ENCODE data around the gene LCN6. TPM values are rescaled to one million over a fixed set of nuclear protein-coding genes. Genes with fewer than 3 reads are reported as not detected.
"Not testable (repeated sequence)": the region's sequence is repeated elsewhere in the genome, so short reads cannot be mapped to it uniquely, and the experiment has no call there.

The LCN6 gene
- total RNA-seq, 6 experiments from 2014 or later: 0.26 to 0.63 TPM; not detected in 4

DNA sequence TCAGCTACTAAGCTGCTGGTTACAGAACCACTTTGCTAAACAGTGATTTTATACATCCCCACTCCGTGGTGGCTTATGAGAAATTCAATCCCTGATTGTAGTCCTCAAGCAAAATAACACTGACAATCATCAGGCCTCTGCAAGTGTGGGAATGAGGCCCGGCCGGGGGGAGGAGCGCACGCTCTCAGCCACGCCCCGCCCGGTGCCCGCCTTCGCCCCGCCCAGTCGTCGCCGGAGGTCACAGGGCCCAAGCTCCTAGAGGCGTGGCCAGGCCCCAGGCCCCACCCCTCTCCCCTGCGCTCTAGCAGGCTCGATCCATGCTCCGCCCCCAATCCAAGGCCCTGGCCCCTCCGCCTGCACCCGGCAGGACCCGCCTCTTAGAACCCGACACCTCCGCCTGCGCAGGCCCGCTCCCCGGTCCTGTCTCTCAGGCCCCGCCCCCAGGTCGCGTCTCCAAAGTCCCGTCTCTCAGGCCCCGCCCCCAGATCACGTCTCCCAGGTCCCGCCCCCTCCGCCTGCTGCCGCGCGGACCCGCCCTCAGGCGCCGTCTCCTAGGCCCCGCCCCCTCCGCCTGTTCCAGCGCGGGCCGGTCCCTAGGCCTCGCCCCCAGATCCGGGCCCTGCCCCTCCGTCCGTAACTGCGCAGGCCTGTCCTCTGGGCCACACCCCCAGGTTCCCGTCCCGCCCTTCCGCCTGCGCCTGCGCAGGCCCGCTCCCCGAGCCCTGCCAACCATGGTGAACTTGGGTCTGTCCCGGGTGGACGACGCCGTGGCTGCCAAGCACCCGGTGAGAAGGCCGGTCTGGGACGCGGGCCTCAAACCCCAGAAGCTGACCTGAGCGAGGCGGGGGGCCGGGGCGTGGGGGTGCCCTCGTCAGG, 42.6 kb upstream of the LCN6 start, which contains the start of gene TMEM141:
Gene TMEM141, plus strand, starts transcription at position 705 of the 876 bp plus-strand sequence. Its CDS starts 27 bp downstream, at position 732.
- peak; percentile 89 to 95 (median 91) for ATAC-seq
- H3K4me3 ChIP-seq: peak within 1 kb of the TSS; percentile 73 to 80 (median 78)
- intact Hi-C loops (cut with DNase I): no loop called here
- TF ChIP-seq POLR2A (IDR thresholded peaks at IDR 0.05) (peak; percentile 83), CTCF (IDR thresholded peaks at IDR 0.05) (no peak)
- H3K9me3 ChIP-seq: no peaks in the 10 kb centered on the region
- no peaks in the 10 kb centered on the region for H3K27me3 ChIP-seq
- WGBS (ENCODE audit: insufficient coverage, low coverage, low lambda C conversion rate, missing lambda C conversion rate): 0% methylated on average over 3 of the region's 70 CpGs
- H3K4me1 ChIP-seq: peaks cover 0 to 47% (median 17%) of the 10 kb centered on the region in 4 donors
- no peaks in the 10 kb centered on the region for H3K36me3 ChIP-seq
- DNase-seq: peak; percentile 100
- peak within 1 kb of the TSS; percentile 84 to 90 (median 84) for H3K27ac ChIP-seq

- H3K27ac ChIP-seq: peak overlapping the region in 1 of 3 donors; percentile 2
- H3K4me3 ChIP-seq: no peak overlapping the region
- DNase-seq (no peak), ATAC-seq (no peak)
- no peaks in the 10 kb centered on the region for H3K36me3 ChIP-seq
- WGBS (ENCODE audit: insufficient coverage, low coverage, low lambda C conversion rate, missing lambda C conversion rate): 44% methylated on average over 1 of the region's 3 CpGs
- intact Hi-C loops (cut with DNase I): loop anchor here in 1 of 2 donors (5.0 kb wide), 1 partner anchor 248 kb away; no protein-coding TSS in a partner anchor
- no peaks in the 10 kb centered on the region for H3K9me3 ChIP-seq
- peaks cover 0 to 48% (median 18%) of the 10 kb centered on the region in 4 donors for H3K4me1 ChIP-seq
- TF ChIP-seq CTCF (IDR thresholded peaks at IDR 0.05) (no peak), POLR2A (IDR thresholded peaks at IDR 0.05) (no peak)
- H3K27me3 ChIP-seq: no peaks in the 10 kb centered on the region
These were observed 41.2 kb upstream of the LCN6 start for GRCh38 chr9:136789523-136789937.

- H3K4me1 ChIP-seq: peaks cover 0 to 48% (median 18%) of the 10 kb centered on the region in 4 donors
- not testable (repeated sequence) for H3K9me3 ChIP-seq, H3K4me3 ChIP-seq, H3K27me3 ChIP-seq, H3K27ac ChIP-seq, ATAC-seq, H3K36me3 ChIP-seq, DNase-seq
- 28% methylated on average over 25 of the region's 27 CpGs for WGBS (ENCODE audit: insufficient coverage, low coverage, low lambda C conversion rate, missing lambda C conversion rate)
- intact Hi-C loops (cut with DNase I): loop anchor here in 1 of 2 donors (5.0 kb wide), 1 partner anchor 248 kb away; no protein-coding TSS in a partner anchor
These were observed 40.6 kb upstream of the LCN6 start for GRCh38 chr9:136788644-136789522.

DNA sequence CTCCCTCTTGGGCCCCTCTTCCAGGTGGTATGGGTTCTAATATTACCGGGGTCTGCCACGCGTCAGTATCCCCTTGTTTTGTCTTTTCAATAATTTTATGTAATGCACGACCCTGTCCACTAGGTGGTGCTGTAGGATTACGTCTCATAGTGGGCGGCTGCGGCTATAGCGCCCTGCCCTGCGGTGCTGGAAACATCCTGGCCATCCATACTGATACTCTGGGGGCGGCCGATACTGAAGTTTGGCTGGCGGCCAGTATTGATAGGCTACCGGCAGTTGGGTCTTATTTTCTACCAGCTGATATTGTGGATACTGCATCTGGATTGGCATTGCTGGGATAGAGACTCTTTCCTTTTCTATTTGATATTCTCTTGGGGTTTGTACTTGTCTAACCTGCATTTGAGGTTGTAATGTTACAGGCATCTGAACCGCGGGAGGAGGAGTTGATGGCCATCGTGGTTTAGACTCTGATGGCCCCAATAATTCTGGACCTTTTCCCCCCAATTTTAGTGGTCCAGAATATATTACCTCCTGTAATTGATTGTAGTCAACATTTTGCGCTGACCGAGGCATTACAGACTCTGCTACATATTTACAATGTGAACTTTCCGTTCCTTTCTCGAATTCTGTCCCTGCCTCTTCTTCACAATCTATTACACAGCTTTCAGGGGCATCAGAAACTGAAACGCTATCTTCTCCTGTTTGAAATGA, 39.5 kb upstream of the LCN6 start:
- Histone ChIP-seq H3K4me1 (peaks cover 0 to 48% (median 18%) of the 10 kb centered on the region in 4 donors), H3K27ac (no peak overlapping the region), H3K36me3 (no peaks in the 10 kb centered on the region), H3K4me3 (no peak overlapping the region), H3K27me3 (no peaks in the 10 kb centered on the region), H3K9me3 (no peaks in the 10 kb centered on the region)
- DNase-seq (peak; percentile 73 to 77 (median 76)), ATAC-seq (peak in 3 of 4 donors; percentile 13 to 19 (median 16))
- intact Hi-C loops (cut with DNase I): loop anchor here in 1 of 2 donors (5.0 kb wide), 1 partner anchor 249 kb away; no protein-coding TSS in a partner anchor
- WGBS (ENCODE audit: insufficient coverage, low coverage, low lambda C conversion rate, missing lambda C conversion rate): 4% methylated on average over 20 of the region's 21 CpGs
- peak; percentile 82 to 87 (median 84) for TF ChIP-seq CTCF (IDR thresholded peaks at IDR 0.05)
- TF ChIP-seq POLR2A (IDR thresholded peaks at IDR 0.05): no peak

DNA sequence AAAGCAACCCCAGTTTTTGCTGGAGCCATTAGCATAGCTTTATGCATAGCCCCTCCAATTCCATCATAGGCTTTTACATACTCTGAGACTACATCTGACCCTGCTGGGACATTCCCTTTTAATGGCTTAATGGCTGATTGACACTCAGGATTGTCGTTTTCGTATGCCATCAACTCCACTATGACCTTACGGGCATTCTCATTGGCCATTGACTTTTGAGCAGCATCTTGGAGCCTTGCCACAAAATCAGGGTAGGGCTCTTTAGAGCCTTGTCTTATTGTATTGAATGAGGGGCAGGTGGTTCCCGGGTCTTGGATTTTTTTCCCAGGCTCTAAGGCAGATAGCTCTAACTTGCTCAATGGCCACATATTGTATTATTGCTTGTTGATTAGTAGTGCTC, 38.7 kb upstream of the LCN6 start:
- not testable (repeated sequence) for DNase-seq, ATAC-seq, H3K36me3 ChIP-seq, H3K27ac ChIP-seq, H3K4me3 ChIP-seq, H3K9me3 ChIP-seq, H3K27me3 ChIP-seq
- 10% methylated on average over 4 of the region's 4 CpGs for WGBS (ENCODE audit: insufficient coverage, low coverage, low lambda C conversion rate, missing lambda C conversion rate)
- peaks cover 0 to 45% (median 16%) of the 10 kb centered on the region in 4 donors for H3K4me1 ChIP-seq
- intact Hi-C loops (cut with DNase I): loop anchor here in 1 of 2 donors (5.0 kb wide), 1 partner anchor 250 kb away; no protein-coding TSS in a partner anchor

Data from right lobe of liver (tissue), 6 donors.